ENCODE data around the gene CISD1.
A peak's percentile ranks its signal among the peaks of the same experiment; 100 is the strongest.
"Not testable (repeated sequence)": the region's sequence is repeated elsewhere in the genome, so short reads cannot be mapped to it uniquely, and the experiment has no call there.

Gene CISD1

GRCh38 chr10:58268946-58269781 lies at the start of gene CISD1:
Gene CISD1 (plus strand): TSS chr10:58269162. CDS start chr10:58269274, 112 bp downstream.
- peak; percentile 99 for DNase-seq (ENCODE audit: low spot score)

GRCh38 chr10:58219875-58220274 lies 49.1 kb upstream of the CISD1 start:
- no peak for DNase-seq (ENCODE audit: low spot score)

- no peak for DNase-seq (ENCODE audit: low spot score)
Observed at GRCh38 chr10:58220769-58221451, 48.1 kb upstream of the CISD1 start.

GRCh38 chr10:58225654-58226053 lies 43.3 kb upstream of the CISD1 start:
- no peak for DNase-seq (ENCODE audit: low spot score)

- not testable (repeated sequence) for DNase-seq (ENCODE audit: low spot score)
Observed at GRCh38 chr10:58229856-58230255, 39.1 kb upstream of the CISD1 start.

- peak; percentile 53 for DNase-seq (ENCODE audit: low spot score)
Observed at GRCh38 chr10:58237014-58237834, 31.7 kb upstream of the CISD1 start.

- DNase-seq (ENCODE audit: low spot score) = no peak
Observed at GRCh38 chr10:58239561-58240169, 29.3 kb upstream of the CISD1 start.

GRCh38 chr10:58240531-58240930 lies 28.4 kb upstream of the CISD1 start:
- no peak for DNase-seq (ENCODE audit: low spot score)

- DNase-seq (ENCODE audit: low spot score) = no peak
Observed at GRCh38 chr10:58241346-58241745, 27.6 kb upstream of the CISD1 start.

- no peak for DNase-seq (ENCODE audit: low spot score)
Observed at GRCh38 chr10:58243269-58243668, 25.7 kb upstream of the CISD1 start.

- not testable (repeated sequence) for DNase-seq (ENCODE audit: low spot score)
Observed at GRCh38 chr10:58243801-58244200, 25.2 kb upstream of the CISD1 start.

- not testable (repeated sequence) for DNase-seq (ENCODE audit: low spot score)
Observed at GRCh38 chr10:58244242-58244641, 24.7 kb upstream of the CISD1 start.

GRCh38 chr10:58244666-58245065 lies 24.3 kb upstream of the CISD1 start:
- not testable (repeated sequence) for DNase-seq (ENCODE audit: low spot score)

GRCh38 chr10:58253184-58253583 lies 15.8 kb upstream of the CISD1 start:
- no peak for DNase-seq (ENCODE audit: low spot score)

- DNase-seq (ENCODE audit: low spot score) = no peak
Observed at GRCh38 chr10:58254644-58255043, 14.3 kb upstream of the CISD1 start.

- DNase-seq (ENCODE audit: low spot score) = not testable (repeated sequence)
Observed at GRCh38 chr10:58256013-58256780, 12.8 kb upstream of the CISD1 start.

GRCh38 chr10:58258977-58259692 lies 9.8 kb upstream of the CISD1 start:
- DNase-seq (ENCODE audit: low spot score) = no peak

GRCh38 chr10:58260334-58260733 lies 8.6 kb upstream of the CISD1 start:
- DNase-seq (ENCODE audit: low spot score) = no peak

GRCh38 chr10:58262766-58263165 lies 6.2 kb upstream of the CISD1 start:
- DNase-seq (ENCODE audit: low spot score) = no peak

- peak; percentile 41 for DNase-seq (ENCODE audit: low spot score)
Observed at GRCh38 chr10:58264780-58265179, 4.2 kb upstream of the CISD1 start.

- no peak for DNase-seq (ENCODE audit: low spot score)
Observed at GRCh38 chr10:58265249-58265648, 3.7 kb upstream of the CISD1 start.
